ENCODE results near the gene ZFAND5.

GRCh38 chr9:72390907-72391306, 25.9 kb upstream of the ZFAND5 start:
- no peak for TF ChIP-seq POLR2AphosphoS5 (IDR thresholded peaks at IDR 0.05)
- no peak for TF ChIP-seq EZH2 (IDR thresholded peaks at IDR 0.05; ENCODE audit: borderline replicate concordance, insufficient read depth, low read length, poor library complexity, severe bottlenecking)

All from neural cell (in vitro differentiated cells).